NCI-H1417 (cell line): Measurements from ENCODE around the gene RHBDF2.
"Not testable (repeated sequence)": the region's sequence is repeated elsewhere in the genome, so short reads cannot be mapped to it uniquely, and the experiment has no call there.

ENCODE experiments used
- DNase-seq, 3 experiments: peaks; one replicate each; lab custom pipeline; 2025; lab: John Stamatoyannopoulos, UW

Gene RHBDF2

GRCh38 chr17:76538281-76538931 is 37.2 kb upstream of the RHBDF2 start:
- DNase-seq: no peak

- DNase-seq: peak in 1 of 3 experiments; percentile 31
These were observed 36.5 kb upstream of the RHBDF2 start, which contains the start of gene CYGB for GRCh38 chr17:76537578-76538280. Gene CYGB, minus strand, starts transcription at chr17:76537709. Its CDS starts 167 bp downstream, at chr17:76537542.

- DNase-seq: no peak
These were observed 36.0 kb upstream of the RHBDF2 start for GRCh38 chr17:76537288-76537577.

- no peak for DNase-seq
These were observed 35.5 kb upstream of the RHBDF2 start for GRCh38 chr17:76536511-76537287.

- no peak for DNase-seq
These were observed 34.7 kb upstream of the RHBDF2 start for GRCh38 chr17:76535788-76536510.

GRCh38 chr17:76534831-76535732 is 33.9 kb upstream of the RHBDF2 start:
- no peak for DNase-seq

- DNase-seq: not testable (repeated sequence)
These were observed 32.6 kb upstream of the RHBDF2 start for GRCh38 chr17:76533640-76534359.

GRCh38 chr17:76532072-76532651 is 30.9 kb upstream of the RHBDF2 start:
- no peak for DNase-seq

- DNase-seq: no peak
These were observed 30.3 kb upstream of the RHBDF2 start for GRCh38 chr17:76531486-76532038.

GRCh38 chr17:76530811-76531485 is 29.7 kb upstream of the RHBDF2 start:
- DNase-seq: no peak

GRCh38 chr17:76530095-76530723 is 29.0 kb upstream of the RHBDF2 start:
- no peak for DNase-seq

GRCh38 chr17:76529224-76530094 is 28.2 kb upstream of the RHBDF2 start:
- no peak for DNase-seq

- DNase-seq: no peak
These were observed 27.5 kb upstream of the RHBDF2 start for GRCh38 chr17:76528528-76529223.

- DNase-seq: no peak
These were observed 26.9 kb upstream of the RHBDF2 start for GRCh38 chr17:76528156-76528527.

- no peak for DNase-seq
These were observed 26.3 kb upstream of the RHBDF2 start for GRCh38 chr17:76527430-76528111.

GRCh38 chr17:76527016-76527415 is 25.8 kb upstream of the RHBDF2 start:
- DNase-seq: not testable (repeated sequence)

- DNase-seq: not testable (repeated sequence)
These were observed 24.2 kb upstream of the RHBDF2 start for GRCh38 chr17:76525513-76525833.
